SU-DHL-6 (cell line): Measurements from ENCODE around the gene FOCAD.

ENCODE experiments used
- H2AFZ ChIP-seq: fragments of 200-600 bp; sonication (generic); 2 replicates; pipeline ENCODE4 v1.6.1; 2014; ENCODE audit warnings: low read depth, mild to moderate bottlenecking, moderate library complexity, mixed read lengths, antibody characterized with exemption, low read length; ENCODE audit not compliant: severe bottlenecking
- H3F3A ChIP-seq: fragments of 200-600 bp; shearing (Covaris generic); 2 replicates; pipeline ENCODE4 v1.6.0; 2016; ENCODE audit warnings: antibody characterized with exemption, mild to moderate bottlenecking; ENCODE audit not compliant: insufficient read depth
- H3K27ac ChIP-seq: fragments of 200-600 bp; sonication (generic); 2 replicates; pipeline ENCODE4 v1.5.1; 2016; ENCODE audit warnings: low read depth, mild to moderate bottlenecking, low read length, moderate library complexity, mixed read lengths
- H3K27me3 ChIP-seq: fragments of 200-600 bp; sonication (generic), shearing (Covaris generic); 2 replicates; pipeline ENCODE4 v1.6.0; 2014; ENCODE audit warnings: mild to moderate bottlenecking, low read length
- H3K36me3 ChIP-seq: fragments of 200-600 bp; sonication (generic); 2 replicates; pipeline ENCODE4 v1.6.1; 2014; ENCODE audit warnings: mild to moderate bottlenecking, low read length, mixed read lengths
- H3K4me2 ChIP-seq: fragments of 300-600, 200-600 bp; shearing (Covaris generic), sonication (generic); 2 replicates; pipeline ENCODE4 v1.6.0; 2014; ENCODE audit warnings: low read length, low read depth, mild to moderate bottlenecking; ENCODE audit not compliant: poor library complexity, severe bottlenecking
- H3K4me3 ChIP-seq: fragments of 200-600 bp; sonication (generic); 2 replicates; pipeline ENCODE4 v1.5.1; 2014; ENCODE audit warnings: antibody characterized with exemption, low read length, mild to moderate bottlenecking, mixed read lengths; ENCODE audit not compliant: insufficient read depth, poor library complexity, severe bottlenecking
- H3K79me2 ChIP-seq: fragments of 200-600 bp; sonication (generic); 2 replicates; pipeline ENCODE4 v1.6.1; 2014; ENCODE audit warnings: mild to moderate bottlenecking, low read length, moderate library complexity; ENCODE audit not compliant: insufficient read depth
- H3K9ac ChIP-seq: fragments of 200-600 bp; sonication (generic); 2 replicates; pipeline ENCODE4 v1.7.0; 2014; ENCODE audit warnings: mild to moderate bottlenecking, low read length
- H3K9me2 ChIP-seq: fragments of 200-600 bp; sonication (generic); replicated peaks from 2 replicates; pipeline ENCODE4 v1.6.1; 2014; ENCODE audit warnings: low read length; ENCODE audit not compliant: insufficient read depth
- H3K9me3 ChIP-seq: fragments of 200-600 bp; sonication (generic); 2 replicates; pipeline ENCODE4 v1.6.1; 2014; ENCODE audit warnings: low read length, mixed read lengths; ENCODE audit not compliant: insufficient read depth
- H4K20me1 ChIP-seq: fragments of 200-600 bp; sonication (generic); 2 replicates; pipeline ENCODE4 v1.6.1; 2014; ENCODE audit warnings: low read depth, mild to moderate bottlenecking, antibody characterized with exemption, low read length, moderate library complexity, mixed read lengths
- CTCF ChIP-seq: fragments of 200-600 bp; sonication (generic); IDR thresholded peaks from one replicate; pipeline ENCODE4 v1.5.1; 2017; ENCODE audit warnings: antibody characterized with exemption, mild to moderate bottlenecking, low read length, moderate library complexity; ENCODE audit not compliant: insufficient read depth, poor library complexity, severe bottlenecking
- EZH2phosphoT487 ChIP-seq: fragments of 200-600 bp; sonication (generic), shearing (Covaris generic); conservative IDR thresholded peaks from 2 replicates; pipeline ENCODE4 v1.6.1; 2018; ENCODE audit warnings: mild to moderate bottlenecking, antibody characterized with exemption, low read length, moderate library complexity, mixed read lengths

The FOCAD gene

DNA sequence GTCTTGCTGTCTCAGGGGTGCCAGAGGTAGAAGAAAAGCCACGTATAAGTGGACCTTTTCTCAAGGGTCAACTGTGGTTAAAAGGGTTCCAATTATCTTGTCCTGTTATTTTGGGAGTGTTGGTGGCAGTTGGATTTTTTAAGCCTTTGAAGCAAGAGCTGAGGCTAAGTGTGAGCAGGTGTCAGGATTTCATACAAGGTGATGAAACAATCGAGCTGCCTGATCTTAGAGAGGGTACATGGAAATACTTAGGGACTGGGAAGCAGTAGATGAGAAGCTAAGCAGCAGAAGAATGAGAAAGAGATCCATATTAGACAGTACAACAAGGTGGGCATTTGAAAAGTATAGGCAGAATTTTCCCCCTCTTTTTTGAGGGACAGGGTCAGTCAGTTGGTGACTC is 23.6 kb downstream of the FOCAD start:
- H4K20me1 ChIP-seq, result no peaks in the 10 kb centered on the region
- no peaks in the 10 kb centered on the region for H3K9me2 ChIP-seq
- H2AFZ ChIP-seq, result no peak overlapping the region
- H3K9me3 ChIP-seq, result no peaks in the 10 kb centered on the region
- no peak for TF ChIP-seq EZH2phosphoT487
- TF ChIP-seq CTCF, result no peak
- H3K4me3 ChIP-seq, result no peak overlapping the region
- no peak overlapping the region for H3K9ac ChIP-seq
- H3K27ac ChIP-seq, result no peak overlapping the region
- no peaks in the 10 kb centered on the region for H3F3A ChIP-seq
- no peak overlapping the region for H3K4me2 ChIP-seq
- H3K27me3 ChIP-seq, result no peaks in the 10 kb centered on the region
- no peaks in the 10 kb centered on the region for H3K79me2 ChIP-seq
- H3K36me3 ChIP-seq, result no peaks in the 10 kb centered on the region

DNA sequence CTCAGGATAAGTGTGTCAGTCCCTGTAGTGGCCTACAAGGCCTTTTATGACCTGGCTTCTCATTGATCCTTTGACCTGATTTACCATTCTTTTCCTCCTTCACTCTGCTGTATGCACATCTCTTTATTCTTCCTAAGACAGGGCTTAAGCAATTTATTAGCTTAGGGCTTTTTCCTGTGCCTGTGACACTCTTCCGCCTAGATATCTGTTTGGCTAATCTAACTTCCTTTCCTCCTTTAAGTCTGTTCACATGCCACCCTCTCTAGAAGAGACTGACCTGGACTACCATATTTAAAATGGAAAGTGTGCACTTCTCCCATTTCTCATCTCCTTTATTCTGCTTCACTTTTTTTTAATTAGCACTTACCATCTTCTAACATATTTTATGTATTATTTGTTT is 29.1 kb downstream of the FOCAD start:
- no peak overlapping the region for H3K27ac ChIP-seq
- no peak for TF ChIP-seq EZH2phosphoT487
- TF ChIP-seq CTCF, result no peak
- no peaks in the 10 kb centered on the region for H3K27me3 ChIP-seq
- H3K9ac ChIP-seq, result no peak overlapping the region
- no peaks in the 10 kb centered on the region for H3K9me3 ChIP-seq
- no peaks in the 10 kb centered on the region for H3F3A ChIP-seq
- no peaks in the 10 kb centered on the region for H3K36me3 ChIP-seq
- no peaks in the 10 kb centered on the region for H4K20me1 ChIP-seq
- H3K9me2 ChIP-seq, result no peaks in the 10 kb centered on the region
- H3K4me3 ChIP-seq, result no peak overlapping the region
- no peak overlapping the region for H2AFZ ChIP-seq
- no peak overlapping the region for H3K4me2 ChIP-seq
- no peaks in the 10 kb centered on the region for H3K79me2 ChIP-seq

DNA sequence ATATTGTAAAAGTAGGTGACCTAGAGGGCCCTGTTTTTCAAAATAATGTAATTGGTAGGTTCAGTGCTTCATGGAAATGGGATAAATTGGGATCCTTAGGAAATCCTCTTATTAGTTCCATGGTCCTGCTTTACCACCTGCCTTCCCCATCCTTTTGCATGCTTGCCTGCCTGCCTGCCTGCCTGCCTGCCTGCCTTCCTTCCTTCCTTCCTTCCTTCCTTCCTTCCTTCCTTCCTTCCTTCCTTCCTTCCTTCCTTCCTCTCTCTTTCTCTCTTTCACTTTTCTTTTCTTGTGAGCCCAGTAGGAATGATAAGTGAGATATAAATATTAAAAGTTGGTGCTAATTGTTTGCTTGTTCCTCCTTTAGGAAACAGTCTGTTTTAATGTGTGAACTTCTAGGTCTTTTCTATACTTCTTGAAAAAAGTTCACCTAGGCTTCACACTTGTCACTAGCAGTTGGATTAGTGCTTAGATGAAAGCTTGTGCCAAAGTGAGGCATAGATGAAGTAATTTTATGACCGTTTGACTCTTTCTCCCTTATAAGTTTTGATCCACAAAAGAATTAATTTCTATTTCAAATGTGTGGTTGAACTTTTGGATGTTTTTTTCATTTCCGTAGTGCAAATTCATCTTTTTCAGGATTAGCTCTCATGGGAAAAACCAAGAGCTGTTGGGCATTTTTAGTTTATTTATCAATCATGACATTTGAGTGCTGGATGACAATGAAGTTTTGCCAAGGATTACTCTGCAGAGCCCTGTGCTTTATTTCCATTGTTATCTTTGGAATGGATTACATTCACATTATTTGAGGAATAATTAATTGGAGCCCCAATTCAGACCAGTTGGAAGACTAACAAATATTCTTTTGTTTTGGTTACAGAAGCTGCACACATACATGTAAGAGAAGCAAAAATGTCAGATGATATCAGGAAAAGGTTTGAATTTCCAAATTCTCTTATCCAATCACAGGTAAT is 30.7 kb downstream of the FOCAD start:
- Histone ChIP-seq H3K4me2 (no peak overlapping the region), H3K9ac (no peak overlapping the region), H3K79me2 (no peaks in the 10 kb centered on the region), H2AFZ (no peak overlapping the region), H3K9me3 (no peaks in the 10 kb centered on the region), H3K27ac (no peak overlapping the region), H3F3A (no peaks in the 10 kb centered on the region), H4K20me1 (no peaks in the 10 kb centered on the region), H3K9me2 (no peaks in the 10 kb centered on the region), H3K36me3 (no peaks in the 10 kb centered on the region), H3K27me3 (no peaks in the 10 kb centered on the region), H3K4me3 (no peak overlapping the region)
- no peak for TF ChIP-seq EZH2phosphoT487

DNA sequence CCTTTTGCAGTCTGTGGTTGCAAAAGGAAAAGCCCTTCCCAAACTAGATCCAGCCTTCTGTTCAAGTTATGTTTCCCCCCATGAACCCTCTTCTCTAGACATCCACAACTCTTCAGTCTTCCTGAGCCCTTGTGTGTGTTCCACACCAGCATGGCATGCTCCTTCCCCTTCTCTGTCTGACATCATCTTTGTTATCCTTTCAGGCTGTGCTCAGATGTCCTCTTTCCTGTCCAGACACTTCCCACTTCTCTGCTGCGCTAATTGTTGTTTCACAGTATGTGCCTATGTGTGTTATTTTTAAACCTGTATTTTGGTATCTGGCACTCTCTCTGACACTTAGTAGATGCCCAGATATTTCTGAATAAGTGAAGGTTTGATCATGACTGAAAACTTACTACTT is 38.2 kb downstream of the FOCAD start:
- Histone ChIP-seq H3K27me3 (no peaks in the 10 kb centered on the region), H3K4me3 (no peak overlapping the region), H3K9ac (no peak overlapping the region), H3K36me3 (no peaks in the 10 kb centered on the region), H4K20me1 (no peaks in the 10 kb centered on the region), H3K9me3 (no peaks in the 10 kb centered on the region), H2AFZ (no peak overlapping the region), H3F3A (no peaks in the 10 kb centered on the region), H3K4me2 (no peak overlapping the region), H3K9me2 (no peaks in the 10 kb centered on the region), H3K27ac (no peak overlapping the region), H3K79me2 (no peaks in the 10 kb centered on the region)
- no peak for TF ChIP-seq EZH2phosphoT487
- TF ChIP-seq CTCF, result no peak
